ENCODE data around the gene CC2D1A. TPM values are rescaled to one million over a fixed set of nuclear protein-coding genes. Genes with fewer than 3 reads are reported as not detected.

Gene CC2D1A
- 18.7 and 24.2 TPM in 2 replicates for polyA plus RNA-seq (2012; rRNA removed)
- 8.1 and 13.2 TPM in 2 replicates for polyA plus RNA-seq (2012; cell fraction: cytosol; rRNA removed)
- polyA plus RNA-seq (2012; cell fraction: nucleus; rRNA removed): 97.6 and 109 TPM in 2 replicates

DNA sequence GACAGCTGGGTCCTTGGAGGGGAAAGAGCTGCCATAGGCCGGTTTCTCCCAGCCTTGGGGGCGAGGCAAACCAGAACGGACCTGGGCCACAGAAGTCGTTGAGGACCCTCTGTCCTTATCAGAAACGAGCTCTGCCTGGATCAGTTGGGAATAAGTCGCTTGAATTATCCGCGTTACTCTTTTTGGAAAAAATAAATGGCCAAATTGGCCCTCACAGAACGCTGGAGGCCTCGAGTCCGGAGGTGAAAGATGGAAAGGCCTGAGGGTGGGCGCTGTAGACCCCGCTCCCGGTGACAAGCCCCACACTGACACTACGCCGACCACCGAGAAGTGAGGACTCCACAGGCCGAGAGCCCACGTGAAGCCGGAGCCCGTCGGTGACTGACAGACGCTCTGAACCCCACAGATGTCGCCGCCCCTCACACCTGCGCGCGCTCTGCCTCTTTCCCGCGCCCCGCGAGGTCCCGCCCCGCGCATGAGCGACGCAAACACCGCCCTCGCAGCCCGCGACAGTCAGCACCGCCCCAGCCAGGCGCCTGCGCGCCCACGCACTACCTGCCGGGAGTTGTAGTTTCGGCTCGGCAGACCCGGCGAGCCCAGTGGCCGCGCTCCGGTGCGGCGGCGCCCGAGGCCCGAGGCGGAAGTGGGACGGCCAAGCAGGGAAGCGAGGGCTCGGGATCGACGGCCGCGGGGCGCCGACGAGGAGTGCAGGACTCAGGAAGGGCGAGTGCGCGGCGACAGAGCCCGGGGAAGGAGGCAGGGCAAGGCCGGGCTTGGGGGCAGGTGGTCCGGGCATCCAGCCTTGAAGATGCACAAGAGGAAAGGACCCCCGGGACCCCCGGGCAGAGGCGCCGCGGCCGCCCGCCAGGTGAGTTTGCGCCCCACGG, at the start of gene CC2D1A, which contains the start of gene BRME1:
Gene CC2D1A (plus strand): TSS at position 568 of the 887 bp plus-strand sequence. CDS start 241 bp downstream, at position 809.
Gene BRME1 (minus strand): TSS at position 484 of the 887 bp plus-strand sequence. CDS start 1,225 bp downstream, outside the sequence.
- 12% methylated on average over 24 of the region's 86 CpGs for WGBS (ENCODE audit: low lambda C conversion rate)
- Histone ChIP-seq H3K9me2 (no peaks in the 10 kb centered on the region), H2AFZ (ENCODE audit: low read depth) (peak within 1 kb of the TSS; percentile 91), H3K4me3 (ENCODE audit: low read depth in 2 of 2, low read length in 1 of 2) (peak within 1 kb of the TSS; percentile 65 to 79), H3K9ac (peak within 1 kb of the TSS; percentile 75), H3K27me3 (ENCODE audit: insufficient read depth) (no peaks in the 10 kb centered on the region), H4K20me1 (ENCODE audit: insufficient read depth) (no peaks in the 10 kb centered on the region), H3F3A (replicated peaks; ENCODE audit: insufficient read depth) (peaks cover 6% of the 10 kb centered on the region), H3K4me2 (peak within 1 kb of the TSS; percentile 83), H3K79me2 (ENCODE audit: insufficient read depth) (0 out of 2 replicates have a peak, but pooled peaks cover 10% of the 10 kb centered on the region), H3K4me1 (ENCODE audit: control insufficient read depth in 1 of 2, insufficient read depth in 2 of 2, low read depth in 1 of 2, low read length in 1 of 2) (peaks cover 0 to 9% of the 10 kb centered on the region in 2 experiments; a peak in 1 of 4 replicates), H3K27ac (ENCODE audit: low read depth in 2 of 2, low read length in 1 of 2) (peak within 1 kb of the TSS in 1 of 2 experiments; percentile 58; a peak in 1 of 4 replicates), H3K9me3 (no peaks in the 10 kb centered on the region), H3K36me3 (replicated peaks in 1 of 2; ENCODE audit: control insufficient read depth in 1 of 2, insufficient read depth in 2 of 2, low read length in 1 of 2) (no peaks in the 10 kb centered on the region)
- TF ChIP-seq NRF1 (IDR thresholded peaks at IDR 0.05; ENCODE audit: low read depth, low read length): peak; percentile 96
- TF ChIP-seq TAF1 (IDR thresholded peaks at IDR 0.05; ENCODE audit: borderline replicate concordance, low read depth, low read length): peak; percentile 42; the same call in 1 of the 2 replicates
- TF ChIP-seq FOSL2 (IDR thresholded peaks at IDR 0.05; ENCODE audit: borderline replicate concordance, low read depth): no peak
- TF ChIP-seq ELF1 (IDR thresholded peaks at IDR 0.05): peak; percentile 83
- TF ChIP-seq RAD21 (IDR thresholded peaks at IDR 0.05; ENCODE audit: low read length): 0 out of 2 replicates have a peak, but pooled peaks have one; percentile 7
- TF ChIP-seq MXI1 (IDR thresholded peaks at IDR 0.05; ENCODE audit: low read depth, low read length): peak; percentile 51; the same call in 1 of the 2 replicates
- TF ChIP-seq RXRA (IDR thresholded peaks at IDR 0.05; ENCODE audit: borderline replicate concordance, low read depth): no peak
- TF ChIP-seq, protein P1, sequence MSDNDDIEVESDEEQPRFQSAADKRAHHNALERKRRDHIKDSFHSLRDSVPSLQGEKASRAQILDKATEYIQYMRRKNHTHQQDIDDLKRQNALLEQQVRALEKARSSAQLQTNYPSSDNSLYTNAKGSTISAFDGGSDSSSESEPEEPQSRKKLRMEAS (IDR thresholded peaks at IDR 0.05; ENCODE audit: low read depth): peak; percentile 99
- no peak for TF ChIP-seq GATA2 (CRISPR knock-in tag; IDR thresholded peaks at IDR 0.05)
- TF ChIP-seq POLR2AphosphoS5 (IDR thresholded peaks at IDR 0.05; ENCODE audit: low read depth, low read length): peak; percentile 45; the same call in 1 of the 2 replicates
- TF ChIP-seq, protein P2, sequence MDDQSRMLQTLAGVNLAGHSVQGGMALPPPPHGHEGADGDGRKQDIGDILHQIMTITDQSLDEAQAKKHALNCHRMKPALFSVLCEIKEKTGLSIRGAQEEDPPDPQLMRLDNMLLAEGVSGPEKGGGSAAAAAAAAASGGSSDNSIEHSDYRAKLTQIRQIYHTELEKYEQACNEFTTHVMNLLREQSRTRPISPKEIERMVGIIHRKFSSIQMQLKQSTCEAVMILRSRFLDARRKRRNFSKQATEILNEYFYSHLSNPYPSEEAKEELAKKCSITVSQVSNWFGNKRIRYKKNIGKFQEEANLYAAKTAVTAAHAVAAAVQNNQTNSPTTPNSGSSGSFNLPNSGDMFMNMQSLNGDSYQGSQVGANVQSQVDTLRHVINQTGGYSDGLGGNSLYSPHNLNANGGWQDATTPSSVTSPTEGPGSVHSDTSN (IDR thresholded peaks at IDR 0.05): peak; percentile 28; the same call in 1 of the 2 replicates
- TF ChIP-seq SIN3A (IDR thresholded peaks at IDR 0.05; ENCODE audit: borderline replicate concordance, low read depth, low read length): peak; percentile 42; the same call in 1 of the 2 replicates
- TF ChIP-seq, protein P3, sequence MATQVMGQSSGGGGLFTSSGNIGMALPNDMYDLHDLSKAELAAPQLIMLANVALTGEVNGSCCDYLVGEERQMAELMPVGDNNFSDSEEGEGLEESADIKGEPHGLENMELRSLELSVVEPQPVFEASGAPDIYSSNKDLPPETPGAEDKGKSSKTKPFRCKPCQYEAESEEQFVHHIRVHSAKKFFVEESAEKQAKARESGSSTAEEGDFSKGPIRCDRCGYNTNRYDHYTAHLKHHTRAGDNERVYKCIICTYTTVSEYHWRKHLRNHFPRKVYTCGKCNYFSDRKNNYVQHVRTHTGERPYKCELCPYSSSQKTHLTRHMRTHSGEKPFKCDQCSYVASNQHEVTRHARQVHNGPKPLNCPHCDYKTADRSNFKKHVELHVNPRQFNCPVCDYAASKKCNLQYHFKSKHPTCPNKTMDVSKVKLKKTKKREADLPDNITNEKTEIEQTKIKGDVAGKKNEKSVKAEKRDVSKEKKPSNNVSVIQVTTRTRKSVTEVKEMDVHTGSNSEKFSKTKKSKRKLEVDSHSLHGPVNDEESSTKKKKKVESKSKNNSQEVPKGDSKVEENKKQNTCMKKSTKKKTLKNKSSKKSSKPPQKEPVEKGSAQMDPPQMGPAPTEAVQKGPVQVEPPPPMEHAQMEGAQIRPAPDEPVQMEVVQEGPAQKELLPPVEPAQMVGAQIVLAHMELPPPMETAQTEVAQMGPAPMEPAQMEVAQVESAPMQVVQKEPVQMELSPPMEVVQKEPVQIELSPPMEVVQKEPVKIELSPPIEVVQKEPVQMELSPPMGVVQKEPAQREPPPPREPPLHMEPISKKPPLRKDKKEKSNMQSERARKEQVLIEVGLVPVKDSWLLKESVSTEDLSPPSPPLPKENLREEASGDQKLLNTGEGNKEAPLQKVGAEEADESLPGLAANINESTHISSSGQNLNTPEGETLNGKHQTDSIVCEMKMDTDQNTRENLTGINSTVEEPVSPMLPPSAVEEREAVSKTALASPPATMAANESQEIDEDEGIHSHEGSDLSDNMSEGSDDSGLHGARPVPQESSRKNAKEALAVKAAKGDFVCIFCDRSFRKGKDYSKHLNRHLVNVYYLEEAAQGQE (IDR thresholded peaks at IDR 0.05; ENCODE audit: low read depth, low read length): no peak
- CTCF ChIA-PET: interaction anchor here (0.9 to 2.3 kb wide), 6 partner anchors 11 to 166 kb away, joined by 3 to 6 read pairs (median 3); partner anchors contain the start of genes IL27RA and MISP3
- peak; percentile 99 for DNase-seq
- POLR2A ChIA-PET: no interaction called here
